ENCODE measurements around the gene MAF.

The MAF gene

GRCh38 chr16:79638386-79638785 lies 37.8 kb upstream of the MAF start:
- WGBS = 86% methylated on average over 5 of the region's 5 CpGs
- Histone ChIP-seq H4K91ac (ENCODE audit: low read length) (no peak overlapping the region), H3K27me3 (ENCODE audit: control insufficient read depth in 1 of 2, insufficient read depth in 1 of 2, low read length in 2 of 2) (no peaks in the 10 kb centered on the region), H2BK5ac (ENCODE audit: low read depth, low read length, poor library complexity, severe bottlenecking) (no peak overlapping the region), H2AFZ (ENCODE audit: low read depth, low read length) (no peak overlapping the region), H3K4me1 (ENCODE audit: control insufficient read depth, insufficient read depth, low read depth, low read length) (peaks cover 8% of the 10 kb centered on the region), H3K18ac (ENCODE audit: low read depth in 1 of 2, low read length in 2 of 2) (no peak overlapping the region), H3K36me3 (ENCODE audit: control insufficient read depth in 1 of 2, insufficient read depth in 2 of 2, low read depth in 1 of 2, low read length in 2 of 2) (no peaks in the 10 kb centered on the region), H4K8ac (ENCODE audit: low read length) (no peak overlapping the region), H3K79me1 (replicated peaks; ENCODE audit: low read length, poor library complexity, severe bottlenecking) (no peaks in the 10 kb centered on the region), H2BK12ac (ENCODE audit: low read length in 2 of 2) (no peak overlapping the region), H2BK15ac (ENCODE audit: low read depth, poor library complexity, severe bottlenecking) (no peak overlapping the region), H2BK120ac (ENCODE audit: low read depth, low read length) (no peak overlapping the region), H3K23ac (ENCODE audit: low read length in 2 of 2) (no peak overlapping the region), H2AK5ac (ENCODE audit: low read length, severe bottlenecking) (no peak overlapping the region), H3K4me2 (ENCODE audit: low read length, poor library complexity, severe bottlenecking) (no peak overlapping the region), H3K27ac (ENCODE audit: low read length, poor library complexity, severe bottlenecking) (no peak overlapping the region), H3K9ac (ENCODE audit: low read length) (no peak overlapping the region), H3K9me3 (ENCODE audit: control insufficient read depth, low read length) (no peaks in the 10 kb centered on the region), H3K4me3 (ENCODE audit: insufficient read depth in 1 of 2, low read depth in 1 of 2, low read length in 2 of 2) (no peak overlapping the region), H3K14ac (ENCODE audit: low read length in 2 of 2) (no peak overlapping the region), H3K4ac (ENCODE audit: low read depth in 1 of 2, low read length in 2 of 2) (no peak overlapping the region)
- no peak for DNase-seq

GRCh38 chr16:79635488-79635887 lies 35.0 kb upstream of the MAF start:
- Histone ChIP-seq H2AK5ac (ENCODE audit: low read length, severe bottlenecking) (no peak overlapping the region), H3K4me2 (ENCODE audit: low read length, poor library complexity, severe bottlenecking) (no peak overlapping the region), H3K14ac (ENCODE audit: low read length in 2 of 2) (no peak overlapping the region), H3K27ac (ENCODE audit: low read length, poor library complexity, severe bottlenecking) (no peak overlapping the region), H2AFZ (ENCODE audit: low read depth, low read length) (no peak overlapping the region), H3K23ac (ENCODE audit: low read length in 2 of 2) (no peak overlapping the region), H3K36me3 (ENCODE audit: control insufficient read depth in 1 of 2, insufficient read depth in 2 of 2, low read depth in 1 of 2, low read length in 2 of 2) (no peaks in the 10 kb centered on the region), H4K91ac (ENCODE audit: low read length) (no peak overlapping the region), H2BK15ac (ENCODE audit: low read depth, poor library complexity, severe bottlenecking) (no peak overlapping the region), H4K8ac (ENCODE audit: low read length) (no peak overlapping the region), H3K18ac (ENCODE audit: low read depth in 1 of 2, low read length in 2 of 2) (no peak overlapping the region), H3K4me1 (ENCODE audit: control insufficient read depth, insufficient read depth, low read depth, low read length) (peaks cover 6% of the 10 kb centered on the region), H3K27me3 (ENCODE audit: control insufficient read depth in 1 of 2, insufficient read depth in 1 of 2, low read length in 2 of 2) (no peaks in the 10 kb centered on the region), H3K4me3 (ENCODE audit: insufficient read depth in 1 of 2, low read depth in 1 of 2, low read length in 2 of 2) (no peak overlapping the region), H3K4ac (ENCODE audit: low read depth in 1 of 2, low read length in 2 of 2) (no peak overlapping the region), H3K79me1 (replicated peaks; ENCODE audit: low read length, poor library complexity, severe bottlenecking) (no peaks in the 10 kb centered on the region), H3K9me3 (ENCODE audit: control insufficient read depth, low read length) (no peaks in the 10 kb centered on the region), H2BK5ac (ENCODE audit: low read depth, low read length, poor library complexity, severe bottlenecking) (no peak overlapping the region), H2BK120ac (ENCODE audit: low read depth, low read length) (no peak overlapping the region), H3K9ac (ENCODE audit: low read length) (no peak overlapping the region), H2BK12ac (ENCODE audit: low read length in 2 of 2) (no peak overlapping the region)
- no peak for DNase-seq
- WGBS = 70% methylated on average over 1 of the region's 2 CpGs

DNA sequence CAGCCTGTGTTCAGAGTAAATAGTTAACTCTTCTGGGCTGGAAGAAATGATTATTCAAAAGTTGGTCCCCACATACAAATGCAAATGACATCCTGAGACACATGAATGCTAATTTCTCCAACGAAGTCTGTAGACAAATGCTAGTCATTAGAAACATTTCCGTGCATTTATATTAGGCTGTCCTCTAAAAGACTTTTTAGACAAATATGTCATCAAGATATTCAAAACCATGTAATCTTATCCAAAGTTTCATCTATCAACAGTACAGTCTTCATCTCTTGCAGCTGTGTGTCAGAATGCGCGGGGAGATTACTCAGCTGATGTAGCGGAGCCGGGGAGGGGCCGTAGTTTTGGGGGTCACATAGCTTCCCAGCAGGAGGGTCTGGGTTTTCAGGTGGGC lies 33.8 kb upstream of the MAF start:
- 97% methylated on average over 7 of the region's 7 CpGs for WGBS
- no peak overlapping the region for H3K18ac ChIP-seq (ENCODE audit: low read depth in 1 of 2, low read length in 2 of 2)
- no peaks in the 10 kb centered on the region for H3K9me3 ChIP-seq (ENCODE audit: control insufficient read depth, low read length)
- H3K4ac ChIP-seq (ENCODE audit: low read depth in 1 of 2, low read length in 2 of 2) = no peak overlapping the region
- no peak overlapping the region for H4K8ac ChIP-seq (ENCODE audit: low read length)
- no peak for DNase-seq
- no peak overlapping the region for H3K14ac ChIP-seq (ENCODE audit: low read length in 2 of 2)
- no peak overlapping the region for H2AK5ac ChIP-seq (ENCODE audit: low read length, severe bottlenecking)
- no peak overlapping the region for H2BK5ac ChIP-seq (ENCODE audit: low read depth, low read length, poor library complexity, severe bottlenecking)
- H3K23ac ChIP-seq (ENCODE audit: low read length in 2 of 2) = no peak overlapping the region
- H3K9ac ChIP-seq (ENCODE audit: low read length) = no peak overlapping the region
- peaks cover 4% of the 10 kb centered on the region for H3K4me1 ChIP-seq (ENCODE audit: control insufficient read depth, insufficient read depth, low read depth, low read length)
- H3K36me3 ChIP-seq (ENCODE audit: control insufficient read depth in 1 of 2, insufficient read depth in 2 of 2, low read depth in 1 of 2, low read length in 2 of 2) = no peaks in the 10 kb centered on the region
- no peak overlapping the region for H2BK12ac ChIP-seq (ENCODE audit: low read length in 2 of 2)
- H3K79me1 ChIP-seq (replicated peaks; ENCODE audit: low read length, poor library complexity, severe bottlenecking) = no peaks in the 10 kb centered on the region
- no peak overlapping the region for H3K27ac ChIP-seq (ENCODE audit: low read length, poor library complexity, severe bottlenecking)
- H2BK120ac ChIP-seq (ENCODE audit: low read depth, low read length) = no peak overlapping the region
- no peak overlapping the region for H2AFZ ChIP-seq (ENCODE audit: low read depth, low read length)
- H4K91ac ChIP-seq (ENCODE audit: low read length) = no peak overlapping the region
- H3K27me3 ChIP-seq (ENCODE audit: control insufficient read depth in 1 of 2, insufficient read depth in 1 of 2, low read length in 2 of 2) = no peaks in the 10 kb centered on the region
- H3K4me3 ChIP-seq (ENCODE audit: insufficient read depth in 1 of 2, low read depth in 1 of 2, low read length in 2 of 2) = no peak overlapping the region
- H2BK15ac ChIP-seq (ENCODE audit: low read depth, poor library complexity, severe bottlenecking) = no peak overlapping the region
- H3K4me2 ChIP-seq (ENCODE audit: low read length, poor library complexity, severe bottlenecking) = no peak overlapping the region

DNA sequence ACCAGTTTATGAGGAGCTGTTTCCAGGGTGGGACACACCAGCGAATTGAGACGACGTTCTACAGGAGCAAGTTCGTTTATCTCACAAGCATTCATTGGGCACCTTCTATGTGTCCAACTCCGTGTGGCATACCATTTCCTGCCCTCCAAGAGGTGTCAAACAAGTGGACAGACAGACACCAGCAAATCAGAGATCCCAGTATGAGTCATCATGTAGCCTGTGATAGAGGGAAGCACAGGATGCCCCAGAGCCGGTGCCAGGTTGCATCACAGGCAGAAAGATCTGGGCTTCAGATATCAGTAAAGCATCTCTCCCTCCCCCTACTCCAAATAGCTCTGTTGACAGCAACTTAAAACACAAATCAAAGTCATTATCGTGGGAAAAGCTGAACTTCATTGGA lies 31.8 kb upstream of the MAF start:
- Histone ChIP-seq H3K9me3 (ENCODE audit: control insufficient read depth, low read length) (no peaks in the 10 kb centered on the region), H3K79me1 (replicated peaks; ENCODE audit: low read length, poor library complexity, severe bottlenecking) (no peaks in the 10 kb centered on the region), H3K14ac (ENCODE audit: low read length in 2 of 2) (no peak overlapping the region), H2BK12ac (ENCODE audit: low read length in 2 of 2) (no peak overlapping the region), H2AK5ac (ENCODE audit: low read length, severe bottlenecking) (peak overlapping the region; percentile 62), H3K36me3 (ENCODE audit: control insufficient read depth in 1 of 2, insufficient read depth in 2 of 2, low read depth in 1 of 2, low read length in 2 of 2) (no peaks in the 10 kb centered on the region), H3K4ac (ENCODE audit: low read depth in 1 of 2, low read length in 2 of 2) (no peak overlapping the region), H3K27ac (ENCODE audit: low read length, poor library complexity, severe bottlenecking) (no peak overlapping the region), H3K23ac (ENCODE audit: low read length in 2 of 2) (no peak overlapping the region), H2BK15ac (ENCODE audit: low read depth, poor library complexity, severe bottlenecking) (no peak overlapping the region), H3K9ac (ENCODE audit: low read length) (no peak overlapping the region), H3K4me2 (ENCODE audit: low read length, poor library complexity, severe bottlenecking) (no peak overlapping the region), H2BK120ac (ENCODE audit: low read depth, low read length) (no peak overlapping the region), H2BK5ac (ENCODE audit: low read depth, low read length, poor library complexity, severe bottlenecking) (no peak overlapping the region), H3K18ac (ENCODE audit: low read depth in 1 of 2, low read length in 2 of 2) (no peak overlapping the region), H3K4me1 (ENCODE audit: control insufficient read depth, insufficient read depth, low read depth, low read length) (peaks cover 12% of the 10 kb centered on the region), H2AFZ (ENCODE audit: low read depth, low read length) (no peak overlapping the region), H4K91ac (ENCODE audit: low read length) (no peak overlapping the region), H3K27me3 (ENCODE audit: control insufficient read depth in 1 of 2, insufficient read depth in 1 of 2, low read length in 2 of 2) (no peaks in the 10 kb centered on the region), H4K8ac (ENCODE audit: low read length) (no peak overlapping the region), H3K4me3 (ENCODE audit: insufficient read depth in 1 of 2, low read depth in 1 of 2, low read length in 2 of 2) (no peak overlapping the region)
- WGBS = 67% methylated on average over 6 of the region's 7 CpGs
- DNase-seq = peak; percentile 44

All from mesenchymal stem cell (in vitro differentiated cells and primary cell).